Activated naive CD4-positive, alpha-beta T cell treated with anti-CD3 and anti-CD28 coated beads, Interleukin-2, amount 50 U/mL, for 72 hours (primary cell): Measurements from ENCODE around the gene ZDHHC22. TPM values are rescaled to one million over a fixed set of nuclear protein-coding genes. Genes with fewer than 3 reads are reported as not detected.
A peak's percentile ranks its signal among the peaks of the same experiment; 100 is the strongest.

Experiments used
- ATAC-seq, 2 donors: fragments of 150-1000 bp; cut with Tn5 transposase; 2 replicates each; pipeline ENCODE4 v1.10.0; 2021; ENCODE audit warnings: mild to moderate bottlenecking in 2 of 2, moderate library complexity in 2 of 2
- DNase-seq, 2 donors: peaks; one replicate each; pipeline ENCODE4 v3.0.0; 2021 to 2022; ENCODE audit warnings: low spot score in 2 of 2
- H3K27ac Mint-ChIP-seq, 2 donors: one replicate each; pipeline ENCODE4 v1.8.0; 2022; ENCODE audit warnings: mild to moderate bottlenecking in 2 of 2, mixed read lengths in 2 of 2
- H3K36me3 Mint-ChIP-seq, 2 donors: one replicate each; pipeline ENCODE4 v1.8.0; 2022; ENCODE audit warnings: mixed read lengths in 2 of 2
- H3K9me3 Mint-ChIP-seq, 2 donors: one replicate each; pipeline ENCODE4 v1.8.0; 2022; ENCODE audit warnings: mixed read lengths in 2 of 2
- total RNA-seq, 2 donors: library from RNA; stranded (reverse); gene quantifications; one replicate each; pipeline ENCODE4 v1.2.3, GENCODE V29; 2022

ZDHHC22 gene
- total RNA-seq, 2 donors from 2014 or later, result not detected

DNA sequence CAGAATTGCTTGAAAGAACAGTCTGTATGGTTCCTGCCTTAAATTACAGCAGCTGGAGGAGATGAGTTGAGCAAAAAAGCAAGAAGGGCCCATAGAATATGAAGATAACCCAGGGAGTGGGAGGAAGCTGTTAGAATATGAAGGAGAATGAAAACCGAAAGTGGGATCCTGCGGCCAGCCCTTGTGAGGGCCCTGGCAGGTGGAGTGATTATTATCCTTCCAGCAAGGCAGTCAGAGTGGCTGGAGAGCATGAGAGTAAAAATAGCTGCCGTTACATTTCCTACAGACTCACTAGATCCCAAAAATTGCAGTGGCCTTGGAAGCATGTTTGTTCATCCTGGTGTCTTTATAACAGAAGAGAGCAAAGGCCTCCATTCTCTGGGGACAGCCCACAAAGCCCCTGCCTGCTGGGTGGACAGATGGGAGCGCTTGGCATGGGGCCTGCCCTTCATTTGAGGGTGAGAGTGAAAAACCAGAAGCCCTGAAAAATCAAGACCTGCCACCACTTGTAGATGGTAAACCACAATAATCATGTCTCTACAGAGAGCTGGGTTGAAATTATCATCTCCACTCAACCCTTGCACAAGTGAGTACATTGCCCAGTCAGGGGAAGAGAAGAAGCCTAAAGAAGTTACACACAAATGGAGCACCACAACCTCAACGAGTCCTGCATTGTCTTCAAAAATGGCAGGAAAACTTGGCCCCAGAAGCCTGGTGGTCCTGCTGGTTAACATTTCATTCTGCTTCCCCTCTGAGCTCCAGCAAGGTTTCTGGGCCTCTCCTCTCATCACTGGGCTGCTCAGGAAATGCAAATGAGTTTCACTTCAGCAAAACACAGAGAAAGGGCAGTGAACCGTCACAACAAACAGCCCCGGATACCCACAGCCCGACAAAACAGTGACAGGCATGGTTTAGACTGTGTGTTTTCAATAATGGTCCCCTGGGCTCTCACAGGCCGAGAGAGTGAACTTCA lies 20.5 kb downstream of the ZDHHC22 start:
- Mint-ChIP-seq H3K27ac (peak overlapping the region in 1 of 2 donors; percentile 67), H3K9me3 (no peaks in the 10 kb centered on the region), H3K36me3 (no peaks in the 10 kb centered on the region)
- DNase-seq, result no peak
- ATAC-seq, result peak in 1 of 2 donors; percentile 43

DNA sequence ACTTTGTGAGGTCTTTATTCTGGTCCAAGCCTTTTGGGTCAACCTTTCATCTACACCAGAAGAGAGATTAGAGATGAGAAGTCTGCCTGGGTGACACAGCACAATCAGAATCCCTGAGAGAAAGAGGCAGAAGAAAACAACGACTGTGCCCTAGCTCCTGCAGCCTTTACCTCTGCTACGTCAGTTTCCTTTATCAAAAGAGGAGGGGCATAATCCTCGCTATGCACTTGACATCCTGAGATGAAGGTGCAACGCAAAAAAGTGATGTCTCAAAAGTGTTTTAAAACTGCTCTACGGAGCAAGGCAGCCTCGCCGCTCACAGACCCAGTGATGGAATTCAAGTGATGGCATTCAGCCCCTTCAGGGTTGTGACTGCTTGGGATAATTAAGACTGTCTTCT lies 21.7 kb downstream of the ZDHHC22 start:
- Mint-ChIP-seq H3K9me3 (no peaks in the 10 kb centered on the region), H3K36me3 (no peaks in the 10 kb centered on the region), H3K27ac (no peak overlapping the region)
- DNase-seq (no peak), ATAC-seq (no peak)

DNA sequence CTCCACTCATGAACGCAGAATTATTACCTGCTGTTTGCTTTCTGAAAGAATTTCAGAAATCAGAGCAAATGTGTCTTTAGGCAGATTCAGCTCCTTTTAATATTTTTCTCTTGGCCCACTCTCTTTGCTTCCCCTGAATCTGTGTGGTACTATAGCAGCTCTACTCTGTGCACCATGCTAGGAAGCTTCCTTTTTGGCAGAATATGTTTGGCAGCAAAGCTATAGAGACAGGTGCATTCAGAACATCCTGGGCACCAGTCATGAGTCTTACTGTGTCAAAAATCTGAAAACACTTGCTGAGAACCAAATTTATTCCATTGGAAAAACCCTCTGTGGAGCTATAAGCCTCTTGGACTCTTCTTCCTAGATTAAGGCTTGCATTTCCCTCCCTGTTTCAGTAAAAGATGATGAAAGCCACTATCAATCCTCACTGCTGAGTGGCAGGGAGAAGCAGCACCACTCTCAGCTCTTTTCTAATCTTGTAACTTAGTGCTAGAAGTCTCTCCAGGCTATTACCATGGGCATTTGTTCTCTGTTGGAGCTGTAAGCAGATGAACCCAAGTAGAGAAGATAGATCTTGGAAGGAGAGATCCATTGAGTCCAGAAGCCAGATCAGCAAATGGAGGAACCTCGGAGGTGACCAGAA lies 25.3 kb downstream of the ZDHHC22 start:
- DNase-seq (no peak), ATAC-seq (no peak)
- Mint-ChIP-seq H3K36me3 (peaks cover 0 to 6% of the 10 kb centered on the region in 2 donors), H3K27ac (no peak overlapping the region), H3K9me3 (no peaks in the 10 kb centered on the region)

DNA sequence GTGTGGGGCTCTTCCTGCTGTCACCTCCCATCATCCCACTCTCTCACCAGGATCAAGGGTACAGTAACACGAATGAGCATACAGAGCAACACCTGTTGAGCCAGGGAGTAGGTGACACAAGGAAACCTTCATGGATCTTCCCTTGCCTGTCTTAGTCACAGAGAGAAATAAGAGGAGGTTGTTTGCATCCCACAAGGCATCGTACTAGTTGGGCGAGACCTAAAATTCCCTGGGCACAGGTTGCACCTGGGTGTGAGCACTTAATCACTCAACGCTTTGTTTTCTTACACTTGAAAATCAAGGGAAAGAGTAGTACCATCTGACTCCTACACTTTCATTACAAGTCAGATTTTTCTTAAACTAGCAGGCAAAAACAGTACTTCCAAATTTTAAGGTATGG lies 27.0 kb downstream of the ZDHHC22 start:
- no peak for ATAC-seq
- Mint-ChIP-seq H3K9me3 (no peaks in the 10 kb centered on the region), H3K36me3 (peaks cover 0 to 6% of the 10 kb centered on the region in 2 donors), H3K27ac (no peak overlapping the region)
- no peak for DNase-seq

DNA sequence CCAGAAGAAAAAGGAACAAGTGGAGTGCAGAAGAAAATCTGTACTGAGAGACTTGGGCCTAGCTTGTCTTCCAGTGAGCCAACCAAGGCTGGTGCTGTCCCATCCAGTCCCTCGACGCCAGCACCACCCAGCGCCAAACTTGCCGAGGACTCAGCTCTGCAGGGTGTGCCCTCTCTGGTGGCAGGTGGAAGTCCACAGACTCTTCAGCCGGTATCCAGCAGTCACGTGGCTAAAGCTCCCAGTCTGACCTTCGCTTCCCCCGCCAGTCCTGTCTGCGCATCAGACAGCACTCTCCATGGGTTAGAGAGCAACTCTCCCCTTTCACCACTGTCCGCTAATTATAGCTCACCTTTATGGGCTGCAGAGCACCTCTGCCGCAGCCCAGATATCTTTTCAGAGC lies 27.9 kb downstream of the ZDHHC22 start:
- no peak for ATAC-seq
- H3K36me3 Mint-ChIP-seq, result peaks cover 0 to 6% of the 10 kb centered on the region in 2 donors
- peak overlapping the region in 1 of 2 donors; percentile 61 for H3K27ac Mint-ChIP-seq
- no peak for DNase-seq
- H3K9me3 Mint-ChIP-seq, result no peaks in the 10 kb centered on the region

DNA sequence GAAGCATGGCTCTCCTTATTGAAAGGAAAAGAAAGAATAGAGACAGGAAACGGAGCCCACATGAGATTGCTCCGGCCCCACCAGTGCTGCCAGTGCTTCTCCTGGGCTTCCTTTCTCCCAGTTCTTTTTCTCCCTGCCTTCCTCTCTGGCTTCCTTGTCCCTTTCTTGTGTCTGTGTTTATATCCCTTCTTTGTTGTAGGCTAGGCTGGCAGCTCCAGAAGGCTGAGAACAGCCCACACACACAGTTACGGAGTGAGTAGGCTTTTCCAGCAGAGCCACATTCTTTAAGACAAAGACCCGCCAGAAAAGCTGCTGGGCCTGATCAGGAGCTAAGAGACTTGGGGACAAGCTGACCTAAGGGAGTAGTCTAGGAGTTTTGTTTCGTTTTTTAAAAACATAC lies 30.6 kb downstream of the ZDHHC22 start:
- no peak overlapping the region for H3K27ac Mint-ChIP-seq
- H3K9me3 Mint-ChIP-seq, result no peaks in the 10 kb centered on the region
- ATAC-seq (no peak), DNase-seq (no peak)
- H3K36me3 Mint-ChIP-seq, result peaks cover 5 to 6% of the 10 kb centered on the region in 2 donors

DNA sequence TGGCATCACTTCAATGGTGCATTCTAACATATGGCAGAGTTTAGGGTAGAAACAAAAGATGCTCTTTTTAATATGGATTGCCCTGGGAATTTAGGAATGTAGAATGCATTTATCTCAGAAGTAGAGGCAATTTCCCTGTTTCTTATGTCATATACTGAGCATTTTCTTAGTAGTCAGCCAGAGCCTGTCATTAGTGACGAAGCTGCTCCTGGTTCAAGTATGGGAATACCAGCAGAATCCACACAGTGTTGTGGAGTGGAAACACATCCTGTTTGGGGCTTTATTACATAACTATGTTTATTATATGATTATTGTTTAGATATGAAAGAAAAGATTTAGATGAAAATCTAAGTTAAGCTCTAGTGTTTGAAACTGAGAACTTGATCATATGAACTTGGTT lies 31.3 kb downstream of the ZDHHC22 start:
- ATAC-seq (no peak), DNase-seq (no peak)
- Mint-ChIP-seq H3K27ac (no peak overlapping the region), H3K9me3 (no peaks in the 10 kb centered on the region), H3K36me3 (peaks cover 5 to 6% of the 10 kb centered on the region in 2 donors)

DNA sequence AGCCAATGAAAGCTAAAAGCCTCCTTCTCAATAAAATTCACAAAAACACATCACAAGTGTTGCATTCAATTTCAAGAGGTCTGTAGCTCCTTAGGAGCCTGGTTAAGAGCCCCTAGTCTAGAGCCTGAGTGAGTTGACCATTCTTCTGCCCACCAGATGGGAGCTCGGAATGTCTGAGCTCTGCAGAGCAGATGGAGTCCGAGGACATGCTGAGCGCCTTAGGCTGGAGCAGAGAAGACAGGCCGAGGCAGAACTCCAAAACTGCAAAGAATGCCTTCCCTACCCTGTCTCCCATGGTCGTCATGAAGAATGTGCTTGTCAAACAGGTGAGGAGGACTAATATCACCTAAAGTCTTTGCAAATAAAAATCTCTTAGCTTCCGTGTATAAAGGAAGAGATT lies 31.9 kb downstream of the ZDHHC22 start:
- peaks cover 5 to 6% of the 10 kb centered on the region in 2 donors for H3K36me3 Mint-ChIP-seq
- no peaks in the 10 kb centered on the region for H3K9me3 Mint-ChIP-seq
- ATAC-seq (no peak), DNase-seq (no peak)
- no peak overlapping the region for H3K27ac Mint-ChIP-seq

DNA sequence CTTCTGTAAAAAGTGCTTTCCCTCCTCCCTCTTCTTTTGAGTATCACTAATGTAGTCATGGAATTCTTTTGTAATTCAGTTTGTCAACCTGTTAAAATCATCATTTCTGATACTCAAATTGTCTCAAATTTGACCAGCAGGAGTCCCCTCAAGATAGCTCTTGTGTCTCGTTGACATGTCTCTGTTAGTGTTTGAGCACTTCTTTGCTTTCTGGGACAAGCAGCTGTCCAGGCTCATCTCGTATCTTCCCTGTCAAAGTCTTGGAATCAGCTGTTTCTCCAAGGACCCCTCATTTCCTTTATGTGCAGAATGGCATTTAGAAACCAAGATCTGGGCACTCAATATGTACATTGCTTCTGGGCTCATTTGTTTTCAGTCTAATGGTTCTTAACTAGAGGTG lies 32.8 kb downstream of the ZDHHC22 start:
- peaks cover 5 to 6% of the 10 kb centered on the region in 2 donors for H3K36me3 Mint-ChIP-seq
- ATAC-seq (no peak), DNase-seq (no peak)
- no peaks in the 10 kb centered on the region for H3K9me3 Mint-ChIP-seq
- no peak overlapping the region for H3K27ac Mint-ChIP-seq

DNA sequence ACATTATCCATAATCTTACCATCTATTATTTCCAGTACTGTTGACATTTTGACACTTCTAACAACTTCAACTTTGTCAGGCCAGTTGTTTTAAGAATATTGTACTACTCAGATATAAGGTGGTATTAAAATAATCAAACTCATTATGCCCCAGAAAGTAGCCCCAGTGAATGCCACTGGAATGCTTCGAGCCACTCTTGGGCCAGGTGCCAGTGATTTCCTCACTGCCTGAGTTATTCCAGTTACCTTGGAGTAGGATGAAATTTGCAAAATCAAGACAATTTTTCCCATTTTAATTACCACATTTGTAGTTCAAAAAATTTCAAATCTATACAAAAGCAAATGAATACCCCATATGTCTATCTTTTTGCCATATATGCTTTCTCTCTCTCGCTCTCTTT lies 34.4 kb downstream of the ZDHHC22 start:
- ATAC-seq, result no peak
- no peak overlapping the region for H3K27ac Mint-ChIP-seq

DNA sequence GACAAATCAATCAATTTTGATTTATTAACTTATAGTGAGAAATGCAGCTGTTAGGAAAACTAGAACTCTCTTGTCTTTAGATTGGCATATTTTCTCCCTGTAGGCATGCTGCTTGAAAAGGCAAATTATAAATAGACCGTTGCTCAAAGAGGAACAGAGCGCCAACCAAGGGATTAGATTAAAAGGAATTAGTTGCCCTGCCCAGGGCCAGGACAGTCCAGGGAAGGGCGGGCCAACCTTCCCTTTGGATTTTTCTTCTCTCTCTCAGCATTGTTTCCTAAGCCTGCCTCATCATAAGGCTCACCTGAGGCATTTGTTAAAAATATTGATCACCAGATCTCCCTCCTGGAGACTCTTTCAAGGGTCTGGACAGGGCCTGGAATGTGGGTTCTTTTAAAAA lies 34.9 kb downstream of the ZDHHC22 start:
- no peak for ATAC-seq
- no peak overlapping the region for H3K27ac Mint-ChIP-seq
- no peak for DNase-seq
- H3K36me3 Mint-ChIP-seq, result peaks cover 0 to 5% of the 10 kb centered on the region in 2 donors
- no peaks in the 10 kb centered on the region for H3K9me3 Mint-ChIP-seq

More for the DNA sequence above, 34.4 kb downstream of the ZDHHC22 start:
- H3K9me3 Mint-ChIP-seq, result no peaks in the 10 kb centered on the region
- peaks cover 0 to 5% of the 10 kb centered on the region in 2 donors for H3K36me3 Mint-ChIP-seq
- no peak for DNase-seq

DNA sequence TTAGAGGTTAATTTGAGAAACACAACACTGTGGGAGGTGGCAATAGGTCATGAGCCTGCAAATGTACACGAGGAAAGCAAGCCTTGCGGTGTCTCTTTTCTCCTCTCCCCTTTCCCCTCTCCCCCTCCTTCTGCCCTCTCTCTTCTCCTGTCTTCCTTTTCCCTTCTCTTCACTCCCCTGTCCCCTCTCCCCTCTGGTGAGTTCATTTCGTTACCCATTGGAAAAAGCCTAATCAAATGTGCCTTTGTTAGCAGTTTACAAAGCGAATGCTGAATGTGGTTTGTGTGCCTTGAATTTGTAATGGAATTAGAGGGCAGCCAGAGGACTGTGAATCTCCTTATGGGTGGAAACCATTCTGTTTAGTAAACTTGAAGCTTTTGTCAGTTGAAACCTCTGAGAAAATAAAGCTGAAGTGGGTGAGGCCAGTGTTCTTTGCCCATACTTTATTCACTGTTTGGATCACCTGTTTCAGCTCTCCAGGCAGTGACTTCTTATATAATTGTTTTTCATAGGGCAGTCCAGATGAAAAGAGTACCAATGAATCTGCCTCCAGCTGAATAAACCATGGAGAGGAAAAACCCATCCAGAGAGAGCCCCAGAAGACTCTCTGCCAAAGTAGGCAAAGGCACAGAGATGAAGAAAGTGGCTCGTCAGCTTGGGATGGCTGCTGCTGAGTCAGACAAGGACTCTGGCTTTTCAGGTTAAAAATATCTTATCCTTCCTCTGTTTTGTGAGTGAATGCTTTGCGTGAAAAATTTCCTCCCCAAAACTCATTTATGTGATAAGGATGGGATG lies 36.2 kb downstream of the ZDHHC22 start:
- Mint-ChIP-seq H3K27ac (no peak overlapping the region), H3K36me3 (peaks cover 0 to 5% of the 10 kb centered on the region in 2 donors), H3K9me3 (no peaks in the 10 kb centered on the region)
- DNase-seq (no peak), ATAC-seq (no peak)

DNA sequence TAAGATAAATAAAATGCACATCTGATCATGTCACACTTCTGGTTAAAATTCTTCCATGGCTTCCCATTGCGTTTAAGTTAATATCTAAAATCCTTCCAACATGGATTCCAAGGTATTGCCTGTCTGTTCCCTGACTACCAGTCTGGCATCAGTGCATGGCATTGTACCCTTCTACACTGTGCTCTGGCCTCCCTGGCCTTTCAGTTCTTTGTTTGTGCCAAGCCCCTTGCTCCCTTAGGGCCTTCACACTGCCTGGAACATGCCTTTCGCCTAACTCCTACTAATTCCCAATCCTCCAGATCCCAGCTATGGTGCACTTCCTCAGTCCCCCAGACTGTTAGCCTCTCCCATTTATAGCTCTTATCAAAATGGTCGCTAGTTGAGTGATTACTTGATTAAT lies 37.2 kb downstream of the ZDHHC22 start:
- DNase-seq, result no peak
- Mint-ChIP-seq H3K36me3 (peaks cover 0 to 5% of the 10 kb centered on the region in 2 donors), H3K9me3 (no peaks in the 10 kb centered on the region), H3K27ac (no peak overlapping the region)
- no peak for ATAC-seq

DNA sequence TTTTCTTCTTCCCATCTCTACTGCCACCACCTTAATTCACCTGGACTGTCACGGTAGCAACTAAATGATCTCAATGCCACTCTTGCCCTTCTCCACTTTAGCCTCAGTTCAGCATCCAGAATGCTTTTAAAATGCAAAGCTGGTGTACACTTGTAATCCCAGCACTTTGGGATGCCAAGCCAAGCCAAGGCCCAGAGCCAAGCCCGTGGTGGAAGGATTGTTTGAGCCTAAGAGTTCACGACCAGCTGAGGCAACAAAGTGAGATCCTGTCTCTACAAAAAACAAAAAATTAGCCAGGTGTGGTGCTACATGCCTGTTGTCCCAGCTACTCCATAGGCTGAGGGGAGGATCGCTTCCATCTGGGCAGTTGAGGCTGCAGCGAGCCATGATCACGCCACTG lies 37.6 kb downstream of the ZDHHC22 start:
- H3K27ac Mint-ChIP-seq, result no peak overlapping the region
- peaks cover 0 to 5% of the 10 kb centered on the region in 2 donors for H3K36me3 Mint-ChIP-seq
- ATAC-seq (no peak), DNase-seq (no peak)
- no peaks in the 10 kb centered on the region for H3K9me3 Mint-ChIP-seq

DNA sequence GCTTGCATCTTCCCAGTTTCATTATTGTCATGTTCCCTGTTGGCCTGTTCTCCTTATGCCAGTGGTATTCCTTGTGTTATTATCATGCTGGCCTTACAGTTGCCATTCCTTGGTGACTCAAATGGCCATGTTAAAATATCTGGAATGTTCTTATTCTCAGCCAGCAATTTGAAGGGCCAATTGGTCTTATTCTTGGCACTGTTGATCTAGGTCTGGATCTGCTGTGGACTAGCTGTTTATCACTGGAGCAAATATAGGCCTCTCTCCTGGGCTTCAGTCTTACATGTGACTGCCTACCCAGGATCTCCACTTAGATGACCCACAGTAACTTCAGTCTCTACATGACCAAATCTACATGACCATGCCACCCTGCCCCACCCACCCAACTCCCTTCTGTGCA lies 38.1 kb downstream of the ZDHHC22 start:
- H3K36me3 Mint-ChIP-seq, result peaks cover 0 to 5% of the 10 kb centered on the region in 2 donors
- H3K27ac Mint-ChIP-seq, result no peak overlapping the region
- no peak for ATAC-seq
- H3K9me3 Mint-ChIP-seq, result no peaks in the 10 kb centered on the region
- no peak for DNase-seq

DNA sequence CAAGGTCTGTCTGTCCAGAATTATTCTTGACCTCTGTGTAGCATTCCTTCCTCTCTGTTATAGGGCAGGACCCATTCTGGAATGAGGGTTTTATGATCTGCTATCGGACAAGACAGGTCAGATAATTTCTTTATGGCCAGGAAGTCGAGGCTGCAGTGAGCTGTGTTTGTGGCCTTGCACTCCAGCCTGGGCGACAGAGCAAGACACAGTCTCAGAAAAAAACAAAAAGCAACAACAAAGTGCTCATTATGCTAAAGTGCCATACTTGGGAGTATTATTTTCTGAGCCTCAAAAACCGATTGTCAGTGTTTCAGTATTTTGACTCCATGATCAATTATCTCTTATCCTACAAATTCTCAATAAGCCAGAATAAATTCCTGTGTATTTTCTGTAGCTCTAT lies 39.4 kb downstream of the ZDHHC22 start:
- ATAC-seq (no peak), DNase-seq (no peak)
- peaks cover 4 to 11% of the 10 kb centered on the region in 2 donors for H3K36me3 Mint-ChIP-seq
- H3K27ac Mint-ChIP-seq, result no peak overlapping the region
- no peaks in the 10 kb centered on the region for H3K9me3 Mint-ChIP-seq

DNA sequence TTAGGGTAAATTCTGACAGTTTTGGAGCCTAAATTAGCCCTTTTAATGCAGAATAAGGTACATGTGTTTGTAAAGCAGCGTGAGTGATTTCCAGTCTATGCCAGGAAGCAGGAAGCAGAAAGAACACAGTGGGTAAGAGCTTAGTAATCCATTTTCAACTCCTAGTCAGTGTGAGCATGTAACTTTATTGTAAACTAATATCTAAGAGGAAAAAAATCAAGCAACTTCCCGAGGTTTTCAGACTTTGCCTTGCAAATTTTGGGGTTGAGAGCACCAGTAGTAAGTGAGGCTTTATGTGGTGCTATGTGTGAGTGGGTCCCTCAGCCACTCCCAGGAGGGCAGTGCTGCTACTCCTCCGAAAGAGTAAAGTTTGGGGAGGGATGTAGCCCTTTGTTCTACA lies 40.6 kb downstream of the ZDHHC22 start:
- Mint-ChIP-seq H3K9me3 (no peaks in the 10 kb centered on the region), H3K36me3 (peaks cover 5 to 7% of the 10 kb centered on the region in 2 donors), H3K27ac (peak overlapping the region in 1 of 2 donors; percentile 28)
- DNase-seq, result no peak
- no peak for ATAC-seq
